OCI-LY1 (cell line): ENCODE results near the gene GDF9.

Experiments used
- H2AFZ ChIP-seq: fragments of 200-600 bp; sonication (generic), shearing (Covaris generic); 2 replicates; pipeline ENCODE4 v1.6.0; 2014; ENCODE audit warnings: antibody characterized with exemption, mild to moderate bottlenecking, low read length
- H3F3A ChIP-seq: fragments of 200-600 bp; sonication (generic), shearing (Covaris generic); 2 replicates; pipeline ENCODE4 v1.6.0; 2014; ENCODE audit warnings: mild to moderate bottlenecking, antibody characterized with exemption, low read length, moderate library complexity; ENCODE audit not compliant: insufficient read depth
- H3K27ac ChIP-seq: fragments of 200-600 bp; sonication (generic); 2 replicates; pipeline ENCODE4 v1.5.1; 2014; ENCODE audit warnings: low read length, mixed run types, mild to moderate bottlenecking, low read depth; ENCODE audit not compliant: poor library complexity, severe bottlenecking
- H3K27me3 ChIP-seq: fragments of 200-600 bp; sonication (generic); 2 replicates; pipeline ENCODE4 v1.6.0; 2014; ENCODE audit warnings: antibody characterized with exemption, mild to moderate bottlenecking, low read length, moderate library complexity; ENCODE audit not compliant: insufficient read depth
- H3K36me3 ChIP-seq: fragments of 200-600 bp; sonication (generic); 2 replicates; pipeline ENCODE4 v1.6.1; 2014; ENCODE audit warnings: mild to moderate bottlenecking, antibody characterized with exemption, low read length, moderate library complexity, mixed read lengths; ENCODE audit not compliant: insufficient read depth
- H3K4me1 ChIP-seq: fragments of 200-600 bp; sonication (generic); 2 replicates; pipeline ENCODE4 v1.5.1; 2014; ENCODE audit warnings: mild to moderate bottlenecking, low read length, moderate library complexity; ENCODE audit not compliant: insufficient read depth, severe bottlenecking
- H3K4me2 ChIP-seq: fragments of 200-600 bp; sonication (generic), shearing (Covaris generic); 2 replicates; pipeline ENCODE4 v1.6.1; 2014; ENCODE audit warnings: low read length
- H3K4me3 ChIP-seq: fragments of 200-600 bp; sonication (generic); 2 replicates; pipeline ENCODE4 v1.5.1; 2014; ENCODE audit warnings: low read length, low read depth, mild to moderate bottlenecking, mixed read lengths; ENCODE audit not compliant: poor library complexity, severe bottlenecking
- H3K79me2 ChIP-seq: fragments of 200-600 bp; shearing (Covaris generic); 2 replicates; pipeline ENCODE4 v1.6.1; 2016; ENCODE audit warnings: mixed run types, low read length, mixed read lengths; ENCODE audit not compliant: insufficient read depth
- H3K9ac ChIP-seq: fragments of 200-600 bp; sonication (generic), shearing (Covaris generic); 2 replicates; pipeline ENCODE4 v1.6.1; 2014; ENCODE audit warnings: mild to moderate bottlenecking, low read length, mixed read lengths
- H3K9me2 ChIP-seq: fragments of 200-600 bp; sonication (generic), shearing (Covaris generic); 2 replicates; pipeline ENCODE4 v1.6.1; 2014; ENCODE audit warnings: low read depth, mild to moderate bottlenecking, low read length, mixed read lengths
- H3K9me3 ChIP-seq: fragments of 200-600 bp; shearing (Covaris generic); 2 replicates; pipeline ENCODE4 v1.6.1; 2014; ENCODE audit warnings: low read length, mixed read lengths
- H4K20me1 ChIP-seq: fragments of 200-600 bp; sonication (generic), shearing (Covaris generic); 2 replicates; pipeline ENCODE4 v1.6.0; 2016; ENCODE audit warnings: mild to moderate bottlenecking, low read length; ENCODE audit not compliant: insufficient read depth
- EZH2 ChIP-seq: fragments of 200-600 bp; sonication (generic), shearing (Covaris generic); IDR thresholded peaks from 2 replicates; pipeline ENCODE4 v1.8.0; 2017; ENCODE audit warnings: borderline replicate concordance, mixed run types, mild to moderate bottlenecking, antibody characterized with exemption, low read length, moderate library complexity, mixed read lengths
- TF ChIP-seq, protein P1 (sequence below): fragments of 200-600 bp; sonication (generic), shearing (Covaris generic); IDR thresholded peaks from 2 replicates; pipeline ENCODE4 v1.5.1; 2017; ENCODE audit warnings: mild to moderate bottlenecking, antibody characterized with exemption, low read length, moderate library complexity, mixed read lengths

GDF9 gene

DNA sequence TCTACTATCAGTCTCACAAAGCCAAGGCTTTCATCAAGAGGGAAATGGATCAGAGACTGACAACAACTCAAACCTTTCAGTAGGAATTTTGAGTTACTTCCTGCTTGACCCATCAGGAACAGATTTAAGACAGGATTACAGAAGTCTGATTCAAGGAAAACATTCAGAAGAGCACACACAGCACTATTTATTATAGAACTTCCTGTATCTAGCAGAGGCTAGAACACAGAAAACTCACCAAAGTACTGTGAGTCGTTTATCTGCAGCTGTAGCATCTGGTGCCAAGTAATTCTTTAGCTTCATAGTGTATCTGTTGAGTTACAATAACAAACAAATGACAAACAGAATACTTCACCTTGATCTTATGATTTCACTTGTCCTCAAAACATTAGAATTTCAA is 21.0 kb upstream of the GDF9 start:
- Histone ChIP-seq H4K20me1 (no peaks in the 10 kb centered on the region), H3F3A (no peaks in the 10 kb centered on the region), H3K27ac (no peak overlapping the region), H3K4me1 (peaks cover 6% of the 10 kb centered on the region), H2AFZ (no peak overlapping the region), H3K36me3 (peaks cover 71% of the 10 kb centered on the region), H3K4me2 (no peak overlapping the region), H3K27me3 (no peaks in the 10 kb centered on the region), H3K79me2 (no peaks in the 10 kb centered on the region), H3K9me2 (no peaks in the 10 kb centered on the region), H3K9me3 (no peaks in the 10 kb centered on the region), H3K4me3 (no peak overlapping the region), H3K9ac (no peak overlapping the region)
- no peak for TF ChIP-seq EZH2

DNA sequence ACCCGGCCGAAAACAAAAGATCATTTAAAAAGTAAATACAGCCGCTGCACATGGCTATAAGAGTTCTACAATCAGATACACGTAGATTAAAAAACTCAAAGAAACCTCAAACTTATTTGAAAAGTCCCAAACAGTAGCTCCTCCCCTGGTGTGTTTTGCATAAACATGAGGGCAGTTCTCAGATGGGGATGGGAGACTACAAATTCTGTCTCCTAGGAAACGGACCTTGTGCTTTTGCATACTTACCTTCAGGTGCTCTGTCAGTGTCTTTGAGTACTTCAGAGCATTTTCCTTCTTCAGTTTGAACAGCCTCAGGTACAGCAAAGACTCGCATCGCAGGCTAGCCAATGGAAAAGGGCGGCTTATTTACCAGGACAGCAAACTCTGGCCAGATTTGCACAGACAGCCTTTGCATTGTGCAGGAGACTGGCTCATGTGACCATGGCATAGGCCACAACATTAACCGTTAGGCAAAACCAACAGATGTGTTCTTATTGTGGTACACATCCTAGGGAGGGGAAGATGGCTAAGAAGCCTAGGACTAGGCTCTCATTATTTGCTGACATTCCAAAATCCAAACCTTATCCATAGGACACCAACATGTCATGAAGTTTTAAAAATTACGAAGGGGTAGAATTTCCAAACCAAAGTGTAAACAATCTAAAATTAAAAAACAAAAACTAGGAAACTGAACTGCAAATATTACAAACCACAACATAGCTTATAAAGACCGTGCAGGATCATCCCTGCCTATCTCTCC is 20.0 kb upstream of the GDF9 start:
- Histone ChIP-seq H3K4me2 (no peak overlapping the region), H3K79me2 (no peaks in the 10 kb centered on the region), H3K9me3 (no peaks in the 10 kb centered on the region), H4K20me1 (no peaks in the 10 kb centered on the region), H3K9me2 (no peaks in the 10 kb centered on the region), H3K9ac (no peak overlapping the region), H3F3A (no peaks in the 10 kb centered on the region), H3K4me1 (peaks cover 6% of the 10 kb centered on the region), H3K27ac (no peak overlapping the region), H3K27me3 (no peaks in the 10 kb centered on the region), H3K4me3 (no peak overlapping the region), H2AFZ (no peak overlapping the region), H3K36me3 (peaks cover 72% of the 10 kb centered on the region)
- TF ChIP-seq, protein P1, sequence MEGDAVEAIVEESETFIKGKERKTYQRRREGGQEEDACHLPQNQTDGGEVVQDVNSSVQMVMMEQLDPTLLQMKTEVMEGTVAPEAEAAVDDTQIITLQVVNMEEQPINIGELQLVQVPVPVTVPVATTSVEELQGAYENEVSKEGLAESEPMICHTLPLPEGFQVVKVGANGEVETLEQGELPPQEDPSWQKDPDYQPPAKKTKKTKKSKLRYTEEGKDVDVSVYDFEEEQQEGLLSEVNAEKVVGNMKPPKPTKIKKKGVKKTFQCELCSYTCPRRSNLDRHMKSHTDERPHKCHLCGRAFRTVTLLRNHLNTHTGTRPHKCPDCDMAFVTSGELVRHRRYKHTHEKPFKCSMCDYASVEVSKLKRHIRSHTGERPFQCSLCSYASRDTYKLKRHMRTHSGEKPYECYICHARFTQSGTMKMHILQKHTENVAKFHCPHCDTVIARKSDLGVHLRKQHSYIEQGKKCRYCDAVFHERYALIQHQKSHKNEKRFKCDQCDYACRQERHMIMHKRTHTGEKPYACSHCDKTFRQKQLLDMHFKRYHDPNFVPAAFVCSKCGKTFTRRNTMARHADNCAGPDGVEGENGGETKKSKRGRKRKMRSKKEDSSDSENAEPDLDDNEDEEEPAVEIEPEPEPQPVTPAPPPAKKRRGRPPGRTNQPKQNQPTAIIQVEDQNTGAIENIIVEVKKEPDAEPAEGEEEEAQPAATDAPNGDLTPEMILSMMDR: no peak
- no peak for TF ChIP-seq EZH2

DNA sequence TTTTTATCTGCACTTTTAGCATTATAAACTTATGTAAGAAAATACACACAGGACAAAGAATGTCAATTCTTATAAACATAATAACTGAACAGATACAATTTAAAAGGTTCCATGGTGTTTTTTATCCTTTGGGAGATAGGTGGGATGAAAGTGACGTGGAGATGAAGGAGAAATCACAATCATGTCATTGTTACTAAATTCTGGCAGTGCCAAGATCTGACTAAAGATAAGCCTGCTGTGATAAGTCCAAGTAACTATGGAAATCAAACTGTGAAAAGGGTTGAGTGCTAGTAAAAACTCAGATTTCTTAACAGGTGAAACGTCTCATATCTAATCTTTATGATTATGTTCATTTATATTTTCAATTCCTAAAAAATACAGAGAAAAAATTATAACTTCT is 18.3 kb upstream of the GDF9 start:
- TF ChIP-seq, protein P1: no peak
- TF ChIP-seq EZH2: no peak
- Histone ChIP-seq H4K20me1 (no peaks in the 10 kb centered on the region), H3K79me2 (no peaks in the 10 kb centered on the region), H2AFZ (no peak overlapping the region), H3K9me2 (no peaks in the 10 kb centered on the region), H3K27ac (no peak overlapping the region), H3K4me3 (no peak overlapping the region), H3K27me3 (no peaks in the 10 kb centered on the region), H3K4me2 (no peak overlapping the region), H3K4me1 (peaks cover 6% of the 10 kb centered on the region), H3K9ac (no peak overlapping the region), H3K36me3 (peaks cover 78% of the 10 kb centered on the region), H3K9me3 (no peaks in the 10 kb centered on the region), H3F3A (no peaks in the 10 kb centered on the region)
